HepG2 (cell line): ENCODE measurements around the gene TMEM217. TPM values are rescaled to one million over a fixed set of nuclear protein-coding genes. Genes with fewer than 3 reads are reported as not detected.

Source experiments
- IRF2 ChIP-seq: IDR thresholded peaks from 2 replicates; pipeline ENCODE4 v1.6.1; 2018; ENCODE audit warnings: missing genetic modification reagents, missing compliant biosample characterization
- MAFF ChIP-seq: IDR thresholded peaks from 2 replicates; pipeline ENCODE4 v1.6.1; 2011; ENCODE audit warnings: low read depth, low read length, improper control_type of control experiment
- MEF2D ChIP-seq: sonication (generic); formaldehyde crosslinking; IDR thresholded peaks from 2 replicates; pipeline ENCODE4 v1.5.1; 2020; ENCODE audit warnings: mild to moderate bottlenecking, missing genetic modification reagents
- MIER2 ChIP-seq: IDR thresholded peaks from 2 replicates; pipeline ENCODE4 v1.6.1; 2016; ENCODE audit warnings: missing biosample characterization, missing genetic modification reagents
- MXD4 ChIP-seq: IDR thresholded peaks from 2 replicates; pipeline ENCODE4 v1.6.1; 2016; ENCODE audit warnings: mild to moderate bottlenecking, missing biosample characterization, missing genetic modification reagents
- NBN ChIP-seq: fragments of 450-650 bp; conservative IDR thresholded peaks from 2 replicates; pipeline ENCODE4 v1.6.1; 2017
- PLRG1 ChIP-seq: fragments of 450-650 bp; conservative IDR thresholded peaks from 2 replicates; pipeline ENCODE4 v1.6.1; 2016
- RAD51 ChIP-seq: fragments of 450-650 bp; IDR thresholded peaks from 2 replicates; pipeline ENCODE4 v1.6.1; 2016; ENCODE audit warnings: borderline replicate concordance
- TGIF2 ChIP-seq: IDR thresholded peaks from 2 replicates; pipeline ENCODE4 v1.6.1; 2016; ENCODE audit warnings: control low read depth, missing compliant biosample characterization
- ZNF710 ChIP-seq: sonication (generic); formaldehyde crosslinking; IDR thresholded peaks from 2 replicates; pipeline ENCODE4 v1.5.0; 2020; ENCODE audit warnings: mild to moderate bottlenecking, missing genetic modification reagents, borderline replicate concordance
- ZNF720 ChIP-seq: sonication (generic); formaldehyde crosslinking; IDR thresholded peaks from 2 replicates; pipeline ENCODE4 v1.4.0; 2020; ENCODE audit warnings: missing genetic modification reagents
- ZSCAN30 ChIP-seq: sonication (generic); formaldehyde crosslinking; IDR thresholded peaks from 2 replicates; pipeline ENCODE4 v1.5.0; 2020; ENCODE audit warnings: mild to moderate bottlenecking, missing genetic modification reagents
- polyA plus RNA-seq, 8 experiments: library from polyadenylated mRNA; depleted of rRNA in 3 of 8; stranded (reverse) in 7 of 8; unstranded in 1 of 8; fragments of >200 nt; fragmentation: Illumina TruSeq in 4 of 8; extraction: Trizol in 4 of 8; gene quantifications; 2 replicates each; pipeline versions ENCODE4 v1.2.1 to v1.2.3, GENCODE V29; 2011 to 2016; ENCODE audit warnings: low read depth in 4 of 8, missing spikeins in 1 of 8, mixed read lengths in 1 of 8; ENCODE audit not compliant: insufficient read depth in 1 of 8
- total RNA-seq, 5 experiments: library from RNA; depleted of rRNA; stranded (reverse); fragments of >200 nt; fragmentation: Illumina TruSeq; extraction: Trizol; gene quantifications; 2 replicates each; pipeline ENCODE4 v1.2.3, GENCODE V29; 2016; ENCODE audit warnings: low read depth in 1 of 5
- TF ChIP-seq, protein P1 (sequence below): sonication (generic); formaldehyde crosslinking; IDR thresholded peaks from 2 replicates; pipeline ENCODE4 v1.8.0; 2022; ENCODE audit warnings: missing genetic modification reagents, low read depth, mild to moderate bottlenecking, borderline replicate concordance
- TF ChIP-seq, protein P2 (sequence below): sonication (generic); formaldehyde crosslinking; IDR thresholded peaks from 2 replicates; pipeline ENCODE4 v1.8.0; 2022; ENCODE audit warnings: mild to moderate bottlenecking, missing genetic modification reagents, moderate library complexity
- TF ChIP-seq, protein P3 (sequence below): sonication (generic); formaldehyde crosslinking; IDR thresholded peaks from 2 replicates; pipeline ENCODE4 v1.4.0; 2020; ENCODE audit warnings: missing genetic modification reagents
- TF ChIP-seq, protein P4 (sequence below): IDR thresholded peaks from 2 replicates; pipeline ENCODE4 v1.4.0; 2020; ENCODE audit warnings: mild to moderate bottlenecking, missing genetic modification reagents

The TMEM217 gene
- total and polyA plus RNA-seq, 2 of the 13 experiments (the other 11 are each of a cell fraction or from before 2014, with no cell fraction given), result 2.3 to 3.4 TPM

DNA sequence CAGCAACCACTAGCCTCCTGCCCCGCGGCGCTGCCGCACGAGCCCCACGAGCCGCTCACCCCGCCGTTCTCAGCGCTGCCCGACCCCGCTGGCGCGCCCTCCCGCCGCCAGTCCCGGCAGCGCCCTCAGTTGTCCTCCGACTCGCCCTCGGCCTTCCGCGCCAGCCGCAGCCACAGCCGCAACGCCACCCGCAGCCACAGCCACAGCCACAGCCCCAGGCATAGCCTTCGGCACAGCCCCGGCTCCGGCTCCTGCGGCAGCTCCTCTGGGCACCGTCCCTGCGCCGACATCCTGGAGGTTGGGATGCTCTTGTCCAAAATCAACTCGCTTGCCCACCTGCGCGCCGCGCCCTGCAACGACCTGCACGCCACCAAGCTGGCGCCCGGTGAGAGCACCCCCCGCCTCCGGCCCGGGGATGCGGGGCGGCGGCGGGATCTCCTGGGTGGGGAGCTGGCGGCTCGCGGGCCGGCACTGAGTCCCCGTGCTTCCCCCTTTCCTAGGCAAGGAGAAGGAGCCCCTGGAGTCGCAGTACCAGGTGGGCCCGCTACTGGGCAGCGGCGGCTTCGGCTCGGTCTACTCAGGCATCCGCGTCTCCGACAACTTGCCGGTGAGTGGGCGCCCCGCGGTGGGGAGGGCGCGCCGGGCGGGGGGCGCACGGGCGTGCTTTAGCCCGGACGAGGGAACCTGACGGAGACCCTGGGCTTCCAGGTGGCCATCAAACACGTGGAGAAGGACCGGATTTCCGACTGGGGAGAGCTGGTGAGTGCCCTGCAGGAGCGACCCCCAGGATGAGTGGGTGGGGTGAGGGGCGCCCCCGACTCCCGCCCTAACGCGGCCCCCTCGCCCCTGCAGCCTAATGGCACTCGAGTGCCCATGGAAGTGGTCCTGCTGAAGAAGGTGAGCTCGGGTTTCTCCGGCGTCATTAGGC lies 87.4 kb downstream of the TMEM217 start (continued):
- TF ChIP-seq, protein P1, sequence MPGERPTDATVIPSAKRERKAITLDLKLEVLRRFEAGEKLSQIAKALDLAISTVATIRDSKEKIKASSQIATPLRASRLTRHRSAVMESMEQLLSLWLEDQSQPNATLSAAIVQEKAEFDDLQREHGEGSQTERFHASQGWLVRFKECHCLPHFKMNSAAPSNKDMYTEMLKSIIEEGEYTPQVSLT (CRISPR knock-in tag), result 0 out of 2 replicates have a peak, but pooled peaks have one; percentile 37
- no peak for TF ChIP-seq IRF2
- no peak for TF ChIP-seq MIER2 (CRISPR knock-in tag)
- TF ChIP-seq ZNF720 (CRISPR knock-in tag), result no peak
- TF ChIP-seq PLRG1, result no peak
- TF ChIP-seq ZSCAN30 (CRISPR knock-in tag), result peak; percentile 25; the same call in 1 of the 2 replicates
- TF ChIP-seq ZNF710, result no peak; the same call in 1 of the 2 replicates
- TF ChIP-seq MXD4 (CRISPR knock-in tag), result no peak
- TF ChIP-seq MEF2D (CRISPR knock-in tag), result no peak
- TF ChIP-seq NBN, result no peak
- TF ChIP-seq RAD51, result no peak
- TF ChIP-seq, protein P2, sequence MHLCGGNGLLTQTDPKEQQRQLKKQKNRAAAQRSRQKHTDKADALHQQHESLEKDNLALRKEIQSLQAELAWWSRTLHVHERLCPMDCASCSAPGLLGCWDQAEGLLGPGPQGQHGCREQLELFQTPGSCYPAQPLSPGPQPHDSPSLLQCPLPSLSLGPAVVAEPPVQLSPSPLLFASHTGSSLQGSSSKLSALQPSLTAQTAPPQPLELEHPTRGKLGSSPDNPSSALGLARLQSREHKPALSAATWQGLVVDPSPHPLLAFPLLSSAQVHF (CRISPR knock-in tag), result peak; percentile 41; the same call in 1 of the 2 replicates
- TF ChIP-seq, protein P3, sequence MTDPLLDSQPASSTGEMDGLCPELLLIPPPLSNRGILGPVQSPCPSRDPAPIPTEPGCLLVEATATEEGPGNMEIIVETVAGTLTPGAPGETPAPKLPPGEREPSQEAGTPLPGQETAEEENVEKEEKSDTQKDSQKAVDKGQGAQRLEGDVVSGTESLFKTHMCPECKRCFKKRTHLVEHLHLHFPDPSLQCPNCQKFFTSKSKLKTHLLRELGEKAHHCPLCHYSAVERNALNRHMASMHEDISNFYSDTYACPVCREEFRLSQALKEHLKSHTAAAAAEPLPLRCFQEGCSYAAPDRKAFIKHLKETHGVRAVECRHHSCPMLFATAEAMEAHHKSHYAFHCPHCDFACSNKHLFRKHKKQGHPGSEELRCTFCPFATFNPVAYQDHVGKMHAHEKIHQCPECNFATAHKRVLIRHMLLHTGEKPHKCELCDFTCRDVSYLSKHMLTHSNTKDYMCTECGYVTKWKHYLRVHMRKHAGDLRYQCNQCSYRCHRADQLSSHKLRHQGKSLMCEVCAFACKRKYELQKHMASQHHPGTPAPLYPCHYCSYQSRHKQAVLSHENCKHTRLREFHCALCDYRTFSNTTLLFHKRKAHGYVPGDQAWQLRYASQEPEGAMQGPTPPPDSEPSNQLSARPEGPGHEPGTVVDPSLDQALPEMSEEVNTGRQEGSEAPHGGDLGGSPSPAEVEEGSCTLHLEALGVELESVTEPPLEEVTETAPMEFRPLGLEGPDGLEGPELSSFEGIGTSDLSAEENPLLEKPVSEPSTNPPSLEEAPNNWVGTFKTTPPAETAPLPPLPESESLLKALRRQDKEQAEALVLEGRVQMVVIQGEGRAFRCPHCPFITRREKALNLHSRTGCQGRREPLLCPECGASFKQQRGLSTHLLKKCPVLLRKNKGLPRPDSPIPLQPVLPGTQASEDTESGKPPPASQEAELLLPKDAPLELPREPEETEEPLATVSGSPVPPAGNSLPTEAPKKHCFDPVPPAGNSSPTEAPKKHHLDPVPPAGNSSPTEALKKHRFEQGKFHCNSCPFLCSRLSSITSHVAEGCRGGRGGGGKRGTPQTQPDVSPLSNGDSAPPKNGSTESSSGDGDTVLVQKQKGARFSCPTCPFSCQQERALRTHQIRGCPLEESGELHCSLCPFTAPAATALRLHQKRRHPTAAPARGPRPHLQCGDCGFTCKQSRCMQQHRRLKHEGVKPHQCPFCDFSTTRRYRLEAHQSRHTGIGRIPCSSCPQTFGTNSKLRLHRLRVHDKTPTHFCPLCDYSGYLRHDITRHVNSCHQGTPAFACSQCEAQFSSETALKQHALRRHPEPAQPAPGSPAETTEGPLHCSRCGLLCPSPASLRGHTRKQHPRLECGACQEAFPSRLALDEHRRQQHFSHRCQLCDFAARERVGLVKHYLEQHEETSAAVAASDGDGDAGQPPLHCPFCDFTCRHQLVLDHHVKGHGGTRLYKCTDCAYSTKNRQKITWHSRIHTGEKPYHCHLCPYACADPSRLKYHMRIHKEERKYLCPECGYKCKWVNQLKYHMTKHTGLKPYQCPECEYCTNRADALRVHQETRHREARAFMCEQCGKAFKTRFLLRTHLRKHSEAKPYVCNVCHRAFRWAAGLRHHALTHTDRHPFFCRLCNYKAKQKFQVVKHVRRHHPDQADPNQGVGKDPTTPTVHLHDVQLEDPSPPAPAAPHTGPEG (CRISPR knock-in tag), result peak; percentile 43; the same call in 1 of the 2 replicates
- TF ChIP-seq, protein P4, sequence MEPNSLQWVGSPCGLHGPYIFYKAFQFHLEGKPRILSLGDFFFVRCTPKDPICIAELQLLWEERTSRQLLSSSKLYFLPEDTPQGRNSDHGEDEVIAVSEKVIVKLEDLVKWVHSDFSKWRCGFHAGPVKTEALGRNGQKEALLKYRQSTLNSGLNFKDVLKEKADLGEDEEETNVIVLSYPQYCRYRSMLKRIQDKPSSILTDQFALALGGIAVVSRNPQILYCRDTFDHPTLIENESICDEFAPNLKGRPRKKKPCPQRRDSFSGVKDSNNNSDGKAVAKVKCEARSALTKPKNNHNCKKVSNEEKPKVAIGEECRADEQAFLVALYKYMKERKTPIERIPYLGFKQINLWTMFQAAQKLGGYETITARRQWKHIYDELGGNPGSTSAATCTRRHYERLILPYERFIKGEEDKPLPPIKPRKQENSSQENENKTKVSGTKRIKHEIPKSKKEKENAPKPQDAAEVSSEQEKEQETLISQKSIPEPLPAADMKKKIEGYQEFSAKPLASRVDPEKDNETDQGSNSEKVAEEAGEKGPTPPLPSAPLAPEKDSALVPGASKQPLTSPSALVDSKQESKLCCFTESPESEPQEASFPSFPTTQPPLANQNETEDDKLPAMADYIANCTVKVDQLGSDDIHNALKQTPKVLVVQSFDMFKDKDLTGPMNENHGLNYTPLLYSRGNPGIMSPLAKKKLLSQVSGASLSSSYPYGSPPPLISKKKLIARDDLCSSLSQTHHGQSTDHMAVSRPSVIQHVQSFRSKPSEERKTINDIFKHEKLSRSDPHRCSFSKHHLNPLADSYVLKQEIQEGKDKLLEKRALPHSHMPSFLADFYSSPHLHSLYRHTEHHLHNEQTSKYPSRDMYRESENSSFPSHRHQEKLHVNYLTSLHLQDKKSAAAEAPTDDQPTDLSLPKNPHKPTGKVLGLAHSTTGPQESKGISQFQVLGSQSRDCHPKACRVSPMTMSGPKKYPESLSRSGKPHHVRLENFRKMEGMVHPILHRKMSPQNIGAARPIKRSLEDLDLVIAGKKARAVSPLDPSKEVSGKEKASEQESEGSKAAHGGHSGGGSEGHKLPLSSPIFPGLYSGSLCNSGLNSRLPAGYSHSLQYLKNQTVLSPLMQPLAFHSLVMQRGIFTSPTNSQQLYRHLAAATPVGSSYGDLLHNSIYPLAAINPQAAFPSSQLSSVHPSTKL (CRISPR knock-in tag), result no peak; the same call in 1 of the 2 replicates
- TF ChIP-seq TGIF2 (CRISPR knock-in tag), result 0 out of 2 replicates have a peak, but pooled peaks have one; percentile 41
- no peak for TF ChIP-seq MAFF
